ENCODE results near the gene UFD1.

UFD1 gene

DNA sequence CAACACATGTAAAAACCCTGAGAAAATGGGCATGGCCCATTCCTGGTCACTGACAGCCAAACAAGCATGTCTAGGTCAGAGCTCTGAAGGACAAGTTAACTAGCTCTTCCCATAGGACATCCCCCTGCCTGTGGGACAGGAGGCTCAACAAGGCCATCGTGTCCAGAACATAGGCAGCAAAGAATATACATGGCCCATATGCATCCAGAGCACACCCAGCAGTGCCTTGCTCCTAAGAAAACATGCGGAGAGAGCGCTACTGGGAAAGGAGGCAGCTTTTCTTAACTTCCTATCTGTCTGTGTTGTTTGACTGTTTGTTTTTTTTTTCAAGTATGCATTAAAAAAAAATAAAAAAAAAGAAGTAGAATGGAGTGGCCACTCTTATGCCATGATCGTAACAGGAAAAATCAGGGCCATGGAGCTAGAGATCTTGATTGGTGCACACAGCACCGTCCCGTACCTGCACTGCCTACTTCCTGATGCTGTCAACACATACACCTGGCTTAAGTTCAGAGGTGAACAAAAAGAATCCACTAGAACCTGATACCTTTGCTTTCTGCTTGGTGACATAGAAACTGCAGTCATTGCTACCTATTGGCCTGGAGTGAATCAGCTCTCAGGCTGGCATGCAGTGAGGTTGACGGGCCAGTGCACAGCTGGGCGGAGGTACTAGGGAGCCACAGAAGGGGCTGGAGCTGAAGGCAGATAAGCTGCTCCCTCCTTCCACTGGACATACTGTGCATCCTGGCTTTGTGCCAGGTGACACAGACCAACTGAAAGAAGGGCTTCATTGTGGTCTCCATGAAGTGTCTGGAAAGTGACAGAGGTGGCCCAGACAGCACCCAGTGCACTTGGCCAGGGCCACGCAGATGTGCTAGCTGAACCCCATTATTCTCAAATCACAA lies 11.9 kb downstream of the UFD1 start:
- no peak for DNase-seq

GRCh38 chr22:19466126-19466716 lies 12.8 kb downstream of the UFD1 start:
- DNase-seq, result no peak

DNA sequence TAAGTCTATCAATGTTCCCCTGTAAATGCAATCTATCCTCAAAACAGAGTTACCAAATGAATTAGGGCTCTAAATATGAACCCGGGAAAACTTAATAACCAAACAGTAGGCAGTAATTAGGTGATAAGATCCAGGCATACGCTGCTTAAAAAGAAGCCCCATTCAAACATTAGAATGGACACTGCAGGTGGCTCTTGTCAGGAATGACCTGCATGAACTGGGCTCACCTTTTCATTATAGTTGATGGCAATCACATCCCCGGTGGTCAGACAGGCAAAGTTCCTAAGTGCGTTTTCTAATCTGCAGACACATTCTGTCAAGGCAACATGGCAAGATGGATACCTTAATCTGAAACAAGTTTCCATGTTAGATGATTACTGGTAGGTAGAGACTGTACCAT lies 14.0 kb downstream of the UFD1 start:
- DNase-seq, result no peak

GRCh38 chr22:19464546-19464945 lies 14.4 kb downstream of the UFD1 start:
- no peak for DNase-seq

- DNase-seq, result no peak
Measured at GRCh38 chr22:19463491-19464469, 15.2 kb downstream of the UFD1 start.

GRCh38 chr22:19463008-19463407 lies 16.0 kb downstream of the UFD1 start:
- DNase-seq, result no peak

DNA sequence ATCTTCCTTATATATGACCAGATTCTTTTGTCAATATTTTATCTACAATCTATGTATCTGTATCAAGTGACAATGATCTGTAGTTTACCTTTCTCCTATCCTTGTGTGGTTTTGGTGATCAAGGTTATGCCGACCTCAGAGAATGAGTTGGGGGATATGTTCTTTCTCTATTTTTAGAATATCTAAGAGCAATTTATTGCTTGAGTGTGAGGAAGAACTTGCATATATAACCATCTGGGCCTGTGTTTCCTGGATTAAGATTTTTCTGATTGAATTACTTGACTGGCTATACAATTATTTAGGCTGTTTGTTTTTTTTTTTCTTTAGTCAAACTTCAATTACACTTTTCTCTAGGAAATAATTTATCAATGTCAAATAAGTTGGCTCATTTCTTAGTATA lies 17.5 kb downstream of the UFD1 start:
- no peak for DNase-seq

GRCh38 chr22:19460036-19460435 lies 19.0 kb downstream of the UFD1 start:
- no peak for DNase-seq

DNA sequence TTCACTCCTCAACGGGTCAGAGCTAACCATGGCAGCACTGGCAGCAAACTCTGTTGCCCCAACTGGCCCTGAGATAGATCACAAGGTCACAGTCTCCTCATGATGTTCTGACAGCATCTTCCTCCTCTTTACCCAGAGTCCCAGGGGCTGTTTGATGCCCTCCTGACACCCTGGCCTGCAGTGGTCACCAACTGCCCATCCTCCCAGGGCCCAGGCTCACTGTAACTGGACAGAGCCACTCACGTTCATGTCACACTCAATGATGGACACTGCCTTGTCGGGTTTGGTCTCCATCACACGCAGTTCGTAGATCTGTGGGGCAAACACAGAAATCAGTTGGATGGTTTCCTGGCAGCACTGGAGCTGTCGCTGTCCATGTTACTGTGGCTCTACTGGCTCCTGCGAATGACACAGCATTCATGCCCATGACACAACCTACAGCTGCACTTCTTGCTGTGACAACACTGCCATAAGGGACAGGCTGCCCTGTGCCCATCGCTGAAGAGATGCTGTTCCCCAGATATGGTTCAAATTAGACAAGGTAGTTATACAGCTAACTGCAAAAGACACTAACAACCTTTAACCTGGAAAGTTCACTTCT lies 21.1 kb downstream of the UFD1 start:
- no peak for DNase-seq

DNA sequence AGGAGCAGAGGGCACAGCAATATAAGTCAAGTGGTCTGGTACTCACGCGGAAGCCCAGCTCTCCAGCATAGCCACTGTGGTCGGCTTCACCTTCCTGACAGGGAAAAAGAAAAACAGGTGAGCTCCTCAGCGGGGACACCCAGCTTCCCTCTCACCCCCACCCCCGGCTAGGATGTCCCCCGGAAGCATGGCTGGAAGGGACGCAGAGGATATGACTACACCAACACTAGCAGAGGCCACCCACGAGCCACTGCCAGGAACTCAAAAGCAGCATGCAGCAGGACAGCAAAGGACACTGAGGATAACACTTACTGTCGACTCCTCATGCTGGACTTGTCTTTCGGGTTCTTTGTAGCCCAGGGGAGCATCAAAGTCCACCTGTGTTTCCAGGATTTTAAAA lies 22.5 kb downstream of the UFD1 start:
- DNase-seq, result no peak

DNA sequence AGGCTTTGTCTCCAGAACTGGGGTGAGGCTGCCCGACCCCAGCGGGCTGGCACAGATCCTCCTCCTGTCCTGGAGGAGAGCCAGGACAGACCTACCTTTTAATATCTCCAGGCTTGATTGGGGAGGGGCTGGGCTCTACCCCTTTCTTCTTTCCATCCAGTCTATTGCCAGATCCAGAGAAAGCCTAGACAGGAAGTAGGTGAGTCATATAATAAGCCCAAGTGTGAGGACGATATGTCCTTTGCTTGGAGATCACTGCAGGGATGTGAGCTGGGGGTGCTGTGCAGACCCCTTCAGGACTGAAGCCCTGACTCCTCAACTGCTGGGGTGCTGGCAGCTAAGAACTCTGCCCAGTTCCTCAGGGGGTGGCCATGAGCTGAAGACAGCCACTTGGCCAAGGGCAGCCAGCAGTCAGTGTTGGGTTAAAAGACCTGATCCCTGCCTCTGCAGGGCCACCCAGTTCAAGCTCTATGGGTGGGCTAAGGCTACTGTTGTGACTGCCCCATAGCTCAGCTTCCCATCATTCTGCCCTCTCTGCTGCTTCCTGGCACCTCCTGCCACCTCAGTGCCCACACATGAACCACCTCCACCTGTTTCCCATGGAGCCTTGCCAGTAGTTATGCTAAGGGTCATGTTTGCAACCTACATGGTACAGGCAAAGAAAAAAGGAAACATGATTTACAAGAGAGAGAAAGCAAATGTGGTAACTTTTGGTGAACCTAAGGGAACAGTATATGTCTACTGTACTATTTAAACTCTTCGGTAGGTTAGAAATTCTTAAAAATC lies 23.2 kb downstream of the UFD1 start:
- no peak for DNase-seq

DNA sequence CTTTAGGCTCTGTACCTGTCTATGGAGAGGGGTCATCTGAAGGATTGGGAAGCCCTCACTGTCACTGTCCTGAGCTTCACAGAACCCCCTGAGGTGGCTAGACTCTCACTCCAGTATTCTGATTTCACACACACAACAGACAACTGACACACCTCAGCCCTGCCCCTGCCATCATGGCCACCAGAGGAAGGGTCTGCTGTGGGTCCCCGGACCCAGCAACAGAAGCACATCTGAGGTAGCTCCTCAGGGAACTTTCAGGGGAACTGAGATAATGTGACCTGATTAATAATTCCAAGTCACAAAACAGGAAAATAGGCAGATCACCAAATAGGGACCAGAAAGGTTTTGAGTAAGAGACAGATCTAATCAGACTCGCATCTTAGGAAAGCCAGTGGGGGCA lies 24.0 kb downstream of the UFD1 start:
- DNase-seq, result no peak

DNA sequence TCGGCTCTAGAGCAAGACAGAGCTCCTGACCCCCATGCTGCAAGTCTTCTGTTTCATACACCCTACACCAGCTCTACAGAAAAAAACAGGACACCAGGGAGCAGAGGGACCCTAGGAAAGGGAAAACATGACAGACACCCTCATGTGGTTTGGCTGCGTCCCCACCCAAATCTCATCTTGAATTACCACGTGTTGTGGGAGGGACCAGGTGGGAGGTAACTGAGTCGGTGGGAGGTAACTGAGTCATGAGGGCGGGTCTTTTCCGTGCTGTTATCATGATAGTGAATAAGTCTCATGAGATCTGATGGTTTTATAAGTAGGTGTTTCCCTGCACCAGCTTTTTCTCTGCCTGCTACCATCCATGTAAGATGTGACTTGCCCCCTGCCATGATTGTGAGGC lies 24.8 kb downstream of the UFD1 start:
- no peak for DNase-seq

GRCh38 chr22:19453718-19454117 lies 25.3 kb downstream of the UFD1 start:
- no peak for DNase-seq

DNA sequence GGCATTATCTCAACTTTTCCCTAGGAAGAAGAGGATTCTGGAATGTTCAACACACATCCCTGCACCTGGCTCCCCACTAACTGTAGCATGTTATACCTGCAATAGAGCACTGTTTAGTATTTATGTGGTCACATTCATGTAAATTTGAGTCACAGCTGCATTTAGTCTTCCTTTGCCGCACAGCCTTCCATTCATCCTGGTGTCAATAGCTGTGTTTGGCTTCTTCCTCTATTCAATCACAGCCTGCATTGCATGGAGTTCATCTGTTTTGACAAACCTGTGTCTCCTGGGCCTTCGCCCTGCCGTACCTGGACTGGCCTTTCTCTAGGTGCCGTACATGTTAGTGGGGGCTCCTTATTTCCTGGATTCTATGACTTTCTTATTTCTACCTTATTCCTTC lies 27.4 kb downstream of the UFD1 start:
- DNase-seq, result no peak

- DNase-seq, result no peak
Measured at GRCh38 chr22:19450363-19451175, 28.4 kb downstream of the UFD1 start.

DNA sequence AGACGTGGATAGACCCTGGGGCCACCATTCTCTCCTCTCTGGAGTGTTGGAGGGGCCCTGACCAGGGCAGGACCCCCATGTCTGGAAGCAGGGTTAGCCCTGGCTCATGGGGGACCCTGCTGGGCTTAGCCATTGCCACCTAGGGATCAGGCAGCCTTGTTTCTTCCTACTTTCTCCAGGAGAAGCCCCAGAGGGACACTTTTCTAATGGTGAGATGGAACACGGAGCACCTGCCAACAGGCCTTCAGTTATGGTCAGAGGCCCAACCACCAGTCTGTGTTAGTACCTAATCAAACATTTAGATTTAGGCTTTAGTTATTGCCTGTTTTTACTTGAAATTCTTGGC lies 29.6 kb downstream of the UFD1 start:
- DNase-seq, result no peak

GRCh38 chr22:19448739-19449421 lies 30.1 kb downstream of the UFD1 start:
- DNase-seq, result no peak

DNA sequence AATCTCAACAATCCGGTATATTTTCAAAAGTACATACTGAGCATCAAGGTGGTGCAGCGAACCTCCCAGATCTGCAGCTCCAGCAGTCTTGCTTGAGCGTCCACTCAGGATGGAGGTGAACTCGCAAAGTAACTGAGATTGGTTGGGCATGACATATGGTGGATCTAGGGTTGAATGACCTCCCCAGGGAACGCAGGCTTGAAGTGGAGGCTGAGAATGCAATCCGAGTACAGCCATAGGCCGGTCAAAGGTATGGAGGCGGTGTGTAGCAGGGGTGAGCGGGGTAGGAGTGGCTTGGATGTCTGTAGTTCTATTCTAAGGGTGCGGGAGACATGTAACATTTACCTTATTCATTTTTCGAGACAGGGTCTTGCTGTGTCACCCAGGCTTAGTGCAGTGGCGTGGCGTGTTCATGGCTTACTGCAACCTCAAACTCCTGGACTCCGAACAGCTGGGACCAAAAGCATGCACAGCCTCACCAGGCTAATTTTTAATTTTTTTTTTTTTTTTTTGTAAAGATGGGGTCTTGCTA lies 30.9 kb downstream of the UFD1 start:
- peak; percentile 58 for DNase-seq

- peak; percentile 89 for DNase-seq
Measured at GRCh38 chr22:19447330-19448075, 31.5 kb downstream of the UFD1 start, which contains the start of gene C22orf39. Gene C22orf39 (minus strand): TSS chr22:19447711. CDS start chr22:19447688, 23 bp downstream.

Measured in NCI-H774 (cell line).